ENCODE data around the gene RGS12.

RGS12 gene

GRCh38 chr4:3320361-3321023 lies 27.7 kb downstream of the RGS12 start:
- peak overlapping the region; percentile 22; the same call in 1 of the 2 replicates for H3K27ac ChIP-seq
- TF ChIP-seq ZFX (IDR thresholded peaks at IDR 0.05) (no peak), CTCF (conservative IDR thresholded peaks at IDR 0.05) (no peak)

- TF ChIP-seq ZFX (IDR thresholded peaks at IDR 0.05), result no peak
- no peak for TF ChIP-seq CTCF (conservative IDR thresholded peaks at IDR 0.05)
- H3K27ac ChIP-seq, result no peak overlapping the region; the same call in 1 of the 2 replicates
These were observed 28.6 kb downstream of the RGS12 start for GRCh38 chr4:3321295-3321889.

GRCh38 chr4:3322059-3322550 lies 29.3 kb downstream of the RGS12 start:
- no peak overlapping the region for H3K27ac ChIP-seq
- TF ChIP-seq ZFX (IDR thresholded peaks at IDR 0.05), result no peak
- TF ChIP-seq CTCF (conservative IDR thresholded peaks at IDR 0.05), result no peak

- H3K27ac ChIP-seq, result no peak overlapping the region
- TF ChIP-seq CTCF (conservative IDR thresholded peaks at IDR 0.05) (no peak), ZFX (IDR thresholded peaks at IDR 0.05) (no peak)
These were observed 30.3 kb downstream of the RGS12 start for GRCh38 chr4:3323071-3323481.

GRCh38 chr4:3324093-3324815 lies 31.4 kb downstream of the RGS12 start:
- no peak overlapping the region for H3K27ac ChIP-seq
- TF ChIP-seq ZFX (IDR thresholded peaks at IDR 0.05) (no peak), CTCF (conservative IDR thresholded peaks at IDR 0.05) (no peak)

- no peak overlapping the region for H3K27ac ChIP-seq
- TF ChIP-seq CTCF (conservative IDR thresholded peaks at IDR 0.05), result no peak
- no peak for TF ChIP-seq ZFX (IDR thresholded peaks at IDR 0.05)
These were observed 36.2 kb downstream of the RGS12 start for GRCh38 chr4:3328814-3329663.

All from C4-2B (cell line).